HG03060 (cell line): ENCODE data around the gene RNF149.
"Not testable (repeated sequence)": the region's sequence is repeated elsewhere in the genome, so short reads cannot be mapped to it uniquely, and the experiment has no call there.

Source experiments
- ATAC-seq: cut with Tn5 transposase; IDR thresholded peaks from one replicate; pipeline ENCODE4 v1.9.1; 2021; ENCODE audit warnings: low read depth, moderate number of reproducible peaks; ENCODE audit not compliant: unreplicated experiment

Gene RNF149

DNA sequence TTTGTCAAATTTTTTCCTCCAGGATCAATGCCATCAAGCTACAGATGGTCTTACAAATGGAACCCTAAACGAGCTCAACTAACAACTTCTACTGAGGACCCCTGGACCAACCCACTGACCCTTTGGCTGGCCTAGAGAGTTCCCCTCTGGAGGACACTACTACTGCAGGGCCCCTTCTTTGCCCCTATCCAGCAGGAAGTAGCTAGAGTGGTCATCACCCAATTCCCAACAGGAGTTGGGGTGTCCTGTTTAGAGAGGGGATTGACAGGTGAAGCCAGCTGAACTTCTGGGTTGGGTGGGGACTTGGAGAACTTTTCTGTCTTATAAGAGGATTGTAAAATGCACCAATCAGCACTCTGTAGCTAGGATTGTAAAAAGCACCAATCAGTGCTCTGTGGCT, 72.5 kb downstream of the RNF149 start:
- not testable (repeated sequence) for ATAC-seq

DNA sequence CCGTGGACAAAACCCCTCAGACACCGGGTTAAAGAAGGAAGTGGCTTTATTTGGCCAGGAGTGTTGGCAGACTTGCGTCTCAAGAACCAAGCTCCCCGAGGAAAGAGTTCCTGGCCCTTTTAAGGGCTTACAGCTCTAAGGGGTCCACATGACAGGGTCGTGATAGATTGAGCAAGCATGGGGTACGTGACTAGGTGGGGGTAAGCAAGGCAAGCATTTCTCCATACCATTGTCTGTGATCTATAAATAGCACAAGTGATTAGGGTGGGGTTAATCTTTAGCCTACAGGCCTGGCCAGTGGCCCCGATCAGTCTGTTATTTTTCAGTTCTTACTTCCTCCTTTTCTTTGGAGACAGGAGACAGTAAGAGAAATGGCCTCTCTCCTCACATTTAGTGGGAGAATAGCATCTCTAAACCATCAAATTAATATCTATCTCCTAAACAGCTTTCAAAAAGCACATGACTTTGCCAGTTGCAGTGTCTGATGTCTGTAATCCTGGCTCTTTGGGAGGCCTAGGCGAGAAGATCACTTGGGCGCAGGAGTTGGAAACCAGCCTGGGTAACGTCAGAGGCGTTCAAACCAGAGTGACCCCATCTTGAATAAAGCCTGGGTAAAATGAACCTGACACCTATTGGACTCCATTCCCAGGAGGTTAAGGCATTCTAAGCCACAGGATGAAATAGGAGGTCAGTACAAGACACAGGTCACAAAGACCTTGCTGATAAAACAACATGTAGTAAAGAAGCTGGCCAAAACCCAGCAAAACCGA, 74.1 kb downstream of the RNF149 start:
- ATAC-seq, result no peak

DNA sequence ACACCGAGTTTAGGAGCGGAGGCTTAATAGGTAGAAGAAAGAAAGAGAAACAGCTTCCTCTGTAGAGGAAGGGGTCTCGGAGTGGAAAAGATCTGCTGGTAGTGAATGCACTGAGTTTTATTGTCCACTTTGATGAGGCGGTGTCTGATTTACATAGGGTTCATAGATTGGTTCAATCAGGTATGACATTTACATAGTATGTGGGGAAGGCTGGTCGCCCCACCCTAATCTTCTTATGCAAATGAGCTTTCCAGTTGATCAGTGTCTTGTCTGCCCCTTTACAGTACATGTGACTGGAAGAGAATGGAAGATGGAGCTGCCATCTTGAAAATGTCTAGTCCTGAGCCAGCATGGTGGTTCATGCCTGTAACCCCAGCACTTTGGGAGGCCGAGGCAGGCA, 75.7 kb downstream of the RNF149 start:
- ATAC-seq, result no peak

DNA sequence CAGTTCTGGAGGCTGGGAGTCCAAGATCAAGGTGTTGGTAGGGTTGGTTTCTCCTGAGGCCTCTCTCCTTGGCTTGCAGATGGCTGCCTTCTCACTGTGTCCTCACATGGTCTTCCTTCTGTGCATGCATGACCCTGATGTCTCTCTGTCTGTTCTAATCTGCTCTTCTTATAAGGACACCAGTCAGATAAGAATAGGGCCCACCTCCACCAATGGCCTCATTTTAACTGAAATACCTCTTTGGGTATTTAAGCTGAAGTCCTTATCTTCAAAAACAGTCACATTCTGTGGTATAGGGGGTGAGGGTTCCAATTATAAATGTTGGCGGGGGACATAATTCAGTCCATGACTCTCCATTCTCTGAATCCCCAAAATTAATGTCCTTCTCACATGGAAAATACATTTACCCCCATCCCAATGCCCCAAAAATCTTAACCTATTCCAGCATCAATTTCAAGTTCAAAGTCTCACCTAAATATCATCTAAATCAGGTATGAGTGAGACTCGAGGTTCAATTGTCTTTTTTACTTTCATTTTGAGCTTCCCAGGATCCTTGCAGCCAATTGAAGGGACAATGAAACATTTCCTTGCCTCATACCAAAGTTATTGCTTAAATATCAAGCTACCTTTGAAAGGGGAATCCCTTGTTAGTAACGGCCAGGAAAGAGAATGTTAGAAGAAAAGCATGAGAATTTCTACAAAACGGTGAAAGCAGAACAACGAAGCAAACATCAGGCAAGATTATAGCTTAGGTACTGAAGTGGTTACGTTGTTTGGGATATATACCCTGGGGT, 76.4 kb downstream of the RNF149 start:
- no peak for ATAC-seq

GRCh38 chr2:101231240-101231639, 77.3 kb downstream of the RNF149 start:
- no peak for ATAC-seq

DNA sequence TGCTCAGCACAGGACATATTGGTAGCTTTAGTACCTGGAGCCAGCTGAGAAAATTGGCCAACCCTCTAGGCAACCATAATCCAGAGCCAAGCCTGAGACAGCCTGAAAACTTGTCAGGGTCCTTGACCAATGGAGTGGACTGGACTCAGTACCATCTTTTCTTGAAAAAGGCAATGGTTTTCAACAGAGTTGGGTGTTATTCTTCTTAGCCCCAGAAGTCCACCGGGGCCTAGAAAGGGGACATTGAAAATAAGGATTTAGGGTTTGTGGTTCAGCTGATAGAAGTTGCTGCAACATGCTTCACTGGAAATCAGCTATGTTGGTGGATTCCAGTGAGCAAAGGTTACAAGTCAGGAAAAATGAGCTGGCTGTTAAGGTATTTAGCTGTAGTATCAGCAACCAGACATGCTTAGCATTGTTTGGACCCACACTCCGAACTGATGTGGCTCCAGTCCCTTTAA, 77.9 kb downstream of the RNF149 start:
- ATAC-seq, result no peak
